K562 (cell line): ENCODE measurements around the gene KCND1. TPM values are rescaled to one million over a fixed set of nuclear protein-coding genes. Genes with fewer than 3 reads are reported as not detected.

Source experiments
- ARID3A ChIP-seq: IDR thresholded peaks from 2 replicates; pipeline ENCODE4 v1.6.1; 2012; ENCODE audit warnings: low read depth, low read length, improper control_type of control experiment, borderline replicate concordance
- CBX8 ChIP-seq: fragments of 200-600 bp; sonication (generic); IDR thresholded peaks from 2 replicates; pipeline ENCODE4 v1.6.1; 2012; ENCODE audit warnings: borderline replicate concordance, mixed run types, low read depth, mild to moderate bottlenecking, moderate library complexity, mixed read lengths, low read length, control low read depth, inconsistent platforms; ENCODE audit not compliant: poor library complexity, severe bottlenecking; ENCODE audit errors: extremely low read depth
- CHD2 ChIP-seq: IDR thresholded peaks from 2 replicates; pipeline ENCODE4 v1.6.1; 2011; ENCODE audit warnings: low read depth, low read length
- CXXC5 ChIP-seq: fragments of 250-450 bp; sonication (Bioruptor Pico); IDR thresholded peaks from 2 replicates; pipeline ENCODE4 v1.8.0; 2022; ENCODE audit warnings: inconsistent platforms, mild to moderate bottlenecking, moderate library complexity
- KDM1A ChIP-seq, 2 experiments: fragments of 450-650 bp; IDR thresholded peaks; 2 replicates each; pipeline ENCODE4 v1.6.1; 2016; ENCODE audit warnings: mild to moderate bottlenecking in 2 of 2
- MTA3 ChIP-seq: fragments of 450-650 bp; formaldehyde crosslinking; IDR thresholded peaks from 2 replicates; pipeline ENCODE4 v1.6.1; 2017; ENCODE audit warnings: mild to moderate bottlenecking, borderline replicate concordance
- NFE2 ChIP-seq: IDR thresholded peaks from 2 replicates; pipeline ENCODE4 v1.6.1; 2014; ENCODE audit warnings: antibody characterized with exemption, low read depth
- PCBP1 ChIP-seq: fragments of 200-400 bp; formaldehyde crosslinking; IDR thresholded peaks from 2 replicates; pipeline ENCODE4 v1.6.1; 2018; ENCODE audit warnings: mild to moderate bottlenecking, low read depth, low read length; ENCODE audit not compliant: poor library complexity, severe bottlenecking
- RB1 ChIP-seq: fragments of 450-650 bp; IDR thresholded peaks from 2 replicates; pipeline ENCODE4 v1.6.1; 2017; ENCODE audit warnings: low read depth, mild to moderate bottlenecking
- SAFB2 ChIP-seq: fragments of 200-400 bp; formaldehyde crosslinking; IDR thresholded peaks from 2 replicates; pipeline ENCODE4 v1.6.1; 2018; ENCODE audit warnings: borderline replicate concordance, low read length, low read depth, moderate library complexity; ENCODE audit not compliant: severe bottlenecking
- SIRT6 ChIP-seq: IDR thresholded peaks from one replicate; pipeline ENCODE4 v1.6.1; 2012; ENCODE audit warnings: low read depth, mild to moderate bottlenecking, control low read depth, inconsistent platforms, low read length, moderate library complexity
- SRSF7 ChIP-seq: fragments of 200-400 bp; formaldehyde crosslinking; optimal IDR thresholded peaks from 2 replicates; pipeline ENCODE3; 2017; ENCODE audit warnings: mild to moderate bottlenecking, low read depth, low read length
- TEAD4 ChIP-seq, 2 experiments: sonication (generic) in 1 of 2; formaldehyde crosslinking in 1 of 2; IDR thresholded peaks; 2 replicates each; pipeline versions ENCODE4 v1.6.1 to v1.8.0; 2012 to 2022; ENCODE audit warnings: borderline replicate concordance in 1 of 2, inconsistent platforms in 1 of 2, low read length in 1 of 2, mild to moderate bottlenecking in 1 of 2, missing genetic modification reagents in 1 of 2
- polyA plus RNA-seq, 8 experiments: library from polyadenylated mRNA; depleted of rRNA in 4 of 8; stranded (reverse) in 5 of 8; unstranded in 3 of 8; fragments of >200 nt; fragmentation: Nextera tagmentation in 2 of 8; fragmentation: Illumina TruSeq in 1 of 8; extraction: Ambion mirVana in 2 of 8; extraction: Trizol in 1 of 8; gene quantifications; 2 replicates each; pipeline versions ENCODE4 v1.2.1 to v1.2.3, GENCODE V29; 2011 to 2014; ENCODE audit warnings: inconsistent platforms in 1 of 8, missing spikeins in 1 of 8
- total RNA-seq, 7 experiments: library from RNA; depleted of rRNA in 6 of 7; stranded (reverse); fragments of >200 nt in 6 of 7; fragmentation: Illumina TruSeq in 2 of 7; extraction: Trizol in 2 of 7; gene quantifications; 2 replicates each; pipeline versions ENCODE4 v1.2.1 to v1.2.3, GENCODE V29; 2011 to 2021; ENCODE audit warnings: low replicate concordance in 1 of 7
- TF ChIP-seq, protein P1 (sequence below): sonication (generic); formaldehyde crosslinking; IDR thresholded peaks from 2 replicates; pipeline ENCODE4 v1.8.0; 2023; ENCODE audit warnings: missing genetic modification reagents, mild to moderate bottlenecking, borderline replicate concordance
- TF ChIP-seq, protein P2 (sequence below): fragments of 150-350 bp; IDR thresholded peaks from 2 replicates; pipeline ENCODE4 v1.6.1; 2014; ENCODE audit warnings: low read depth, mild to moderate bottlenecking, low read length, borderline replicate concordance
- TF ChIP-seq, protein P3 (sequence below): sonication (generic); formaldehyde crosslinking; IDR thresholded peaks from 2 replicates; pipeline ENCODE4 v1.9.0; 2022; ENCODE audit warnings: mild to moderate bottlenecking, missing genetic modification reagents

Gene KCND1
- total and polyA plus RNA-seq, 9 of the 15 experiments (the other 6 are each of a cell fraction or from before 2014, with no cell fraction given), result 0.06 to 0.83 (median 0.39) TPM; not detected in 1

- TF ChIP-seq, protein P1, sequence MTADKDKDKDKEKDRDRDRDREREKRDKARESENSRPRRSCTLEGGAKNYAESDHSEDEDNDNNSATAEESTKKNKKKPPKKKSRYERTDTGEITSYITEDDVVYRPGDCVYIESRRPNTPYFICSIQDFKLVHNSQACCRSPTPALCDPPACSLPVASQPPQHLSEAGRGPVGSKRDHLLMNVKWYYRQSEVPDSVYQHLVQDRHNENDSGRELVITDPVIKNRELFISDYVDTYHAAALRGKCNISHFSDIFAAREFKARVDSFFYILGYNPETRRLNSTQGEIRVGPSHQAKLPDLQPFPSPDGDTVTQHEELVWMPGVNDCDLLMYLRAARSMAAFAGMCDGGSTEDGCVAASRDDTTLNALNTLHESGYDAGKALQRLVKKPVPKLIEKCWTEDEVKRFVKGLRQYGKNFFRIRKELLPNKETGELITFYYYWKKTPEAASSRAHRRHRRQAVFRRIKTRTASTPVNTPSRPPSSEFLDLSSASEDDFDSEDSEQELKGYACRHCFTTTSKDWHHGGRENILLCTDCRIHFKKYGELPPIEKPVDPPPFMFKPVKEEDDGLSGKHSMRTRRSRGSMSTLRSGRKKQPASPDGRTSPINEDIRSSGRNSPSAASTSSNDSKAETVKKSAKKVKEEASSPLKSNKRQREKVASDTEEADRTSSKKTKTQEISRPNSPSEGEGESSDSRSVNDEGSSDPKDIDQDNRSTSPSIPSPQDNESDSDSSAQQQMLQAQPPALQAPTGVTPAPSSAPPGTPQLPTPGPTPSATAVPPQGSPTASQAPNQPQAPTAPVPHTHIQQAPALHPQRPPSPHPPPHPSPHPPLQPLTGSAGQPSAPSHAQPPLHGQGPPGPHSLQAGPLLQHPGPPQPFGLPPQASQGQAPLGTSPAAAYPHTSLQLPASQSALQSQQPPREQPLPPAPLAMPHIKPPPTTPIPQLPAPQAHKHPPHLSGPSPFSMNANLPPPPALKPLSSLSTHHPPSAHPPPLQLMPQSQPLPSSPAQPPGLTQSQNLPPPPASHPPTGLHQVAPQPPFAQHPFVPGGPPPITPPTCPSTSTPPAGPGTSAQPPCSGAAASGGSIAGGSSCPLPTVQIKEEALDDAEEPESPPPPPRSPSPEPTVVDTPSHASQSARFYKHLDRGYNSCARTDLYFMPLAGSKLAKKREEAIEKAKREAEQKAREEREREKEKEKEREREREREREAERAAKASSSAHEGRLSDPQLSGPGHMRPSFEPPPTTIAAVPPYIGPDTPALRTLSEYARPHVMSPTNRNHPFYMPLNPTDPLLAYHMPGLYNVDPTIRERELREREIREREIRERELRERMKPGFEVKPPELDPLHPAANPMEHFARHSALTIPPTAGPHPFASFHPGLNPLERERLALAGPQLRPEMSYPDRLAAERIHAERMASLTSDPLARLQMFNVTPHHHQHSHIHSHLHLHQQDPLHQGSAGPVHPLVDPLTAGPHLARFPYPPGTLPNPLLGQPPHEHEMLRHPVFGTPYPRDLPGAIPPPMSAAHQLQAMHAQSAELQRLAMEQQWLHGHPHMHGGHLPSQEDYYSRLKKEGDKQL, result no peak
- no peak; the same call in 1 of the 2 replicates for TF ChIP-seq MTA3
- peak; percentile 26; the same call in 1 of the 2 replicates for TF ChIP-seq RB1
- TF ChIP-seq, protein P2, sequence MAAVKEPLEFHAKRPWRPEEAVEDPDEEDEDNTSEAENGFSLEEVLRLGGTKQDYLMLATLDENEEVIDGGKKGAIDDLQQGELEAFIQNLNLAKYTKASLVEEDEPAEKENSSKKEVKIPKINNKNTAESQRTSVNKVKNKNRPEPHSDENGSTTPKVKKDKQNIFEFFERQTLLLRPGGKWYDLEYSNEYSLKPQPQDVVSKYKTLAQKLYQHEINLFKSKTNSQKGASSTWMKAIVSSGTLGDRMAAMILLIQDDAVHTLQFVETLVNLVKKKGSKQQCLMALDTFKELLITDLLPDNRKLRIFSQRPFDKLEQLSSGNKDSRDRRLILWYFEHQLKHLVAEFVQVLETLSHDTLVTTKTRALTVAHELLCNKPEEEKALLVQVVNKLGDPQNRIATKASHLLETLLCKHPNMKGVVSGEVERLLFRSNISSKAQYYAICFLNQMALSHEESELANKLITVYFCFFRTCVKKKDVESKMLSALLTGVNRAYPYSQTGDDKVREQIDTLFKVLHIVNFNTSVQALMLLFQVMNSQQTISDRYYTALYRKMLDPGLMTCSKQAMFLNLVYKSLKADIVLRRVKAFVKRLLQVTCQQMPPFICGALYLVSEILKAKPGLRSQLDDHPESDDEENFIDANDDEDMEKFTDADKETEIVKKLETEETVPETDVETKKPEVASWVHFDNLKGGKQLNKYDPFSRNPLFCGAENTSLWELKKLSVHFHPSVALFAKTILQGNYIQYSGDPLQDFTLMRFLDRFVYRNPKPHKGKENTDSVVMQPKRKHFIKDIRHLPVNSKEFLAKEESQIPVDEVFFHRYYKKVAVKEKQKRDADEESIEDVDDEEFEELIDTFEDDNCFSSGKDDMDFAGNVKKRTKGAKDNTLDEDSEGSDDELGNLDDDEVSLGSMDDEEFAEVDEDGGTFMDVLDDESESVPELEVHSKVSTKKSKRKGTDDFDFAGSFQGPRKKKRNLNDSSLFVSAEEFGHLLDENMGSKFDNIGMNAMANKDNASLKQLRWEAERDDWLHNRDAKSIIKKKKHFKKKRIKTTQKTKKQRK, result no peak
- TF ChIP-seq KDM1A (IDR thresholded peaks at IDR 0.05), result peak; percentile 32 to 53; a peak in 3 of 4 replicates
- TF ChIP-seq NFE2, result peak; percentile 98
- peak; percentile 62; the same call in 1 of the 2 replicates for TF ChIP-seq CXXC5 (CRISPR knock-in tag)
- TF ChIP-seq SIRT6, result no peak
- no peak for TF ChIP-seq CBX8
- no peak for TF ChIP-seq SAFB2
- no peak for TF ChIP-seq SRSF7
- TF ChIP-seq TEAD4 (IDR thresholded peaks at IDR 0.05; ENCODE audit: low read length), result peak; percentile 82
- TF ChIP-seq TEAD4 (CRISPR knock-in tag; IDR thresholded peaks at IDR 0.05; ENCODE audit: borderline replicate concordance), result no peak
- no peak for TF ChIP-seq CHD2
- TF ChIP-seq ARID3A, result no peak; the same call in 1 of the 2 replicates
- TF ChIP-seq, protein P3, sequence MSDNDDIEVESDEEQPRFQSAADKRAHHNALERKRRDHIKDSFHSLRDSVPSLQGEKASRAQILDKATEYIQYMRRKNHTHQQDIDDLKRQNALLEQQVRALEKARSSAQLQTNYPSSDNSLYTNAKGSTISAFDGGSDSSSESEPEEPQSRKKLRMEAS (CRISPR knock-in tag), result peak; percentile 77
- no peak for TF ChIP-seq PCBP1
Measured at GRCh38 chrX:48940404-48940955, 31.2 kb downstream of the KCND1 start (continued).
